H1 (cell line): Measurements from ENCODE around the gene SERPINB6. TPM values are rescaled to one million over a fixed set of nuclear protein-coding genes. Genes with fewer than 3 reads are reported as not detected.

ENCODE experiments used
- CTCF ChIA-PET: fragments of 300-600 bp; sonication (Branson Sonifier 250); formaldehyde crosslinking; loops from one replicate; lab custom pipeline; 2021; ENCODE audit not compliant: partially characterized antibody; lab: Charles Lee
- POLR2A ChIA-PET: fragments of 300-600 bp; sonication (Branson Sonifier 250); formaldehyde crosslinking; loops from one replicate; lab custom pipeline; 2021; ENCODE audit warnings: inconsistent platforms; ENCODE audit not compliant: partially characterized antibody; lab: Charles Lee
- DNase-seq, 2 experiments: peaks; one replicate each; pipeline versions ENCODE4 v3.0.0 to v3.0.0-alpha.2; 2010 to 2022; ENCODE audit warnings: low spot score in 2 of 2, low read depth in 1 of 2, mixed read lengths in 1 of 2
- FAIRE-seq: peaks from 2 replicates; lab custom pipeline; 2011; peaks lifted over from hg19 to GRCh38; lab: Jason Lieb, UNC
- H2AFZ ChIP-seq: 2 replicates; pipeline ENCODE4 v1.8.1; 2012; ENCODE audit warnings: low read length, inconsistent platforms
- H2AK5ac ChIP-seq: 2 replicates; pipeline ENCODE4 v1.6.1; 2013; ENCODE audit warnings: low read depth, low read length
- H2BK120ac ChIP-seq: replicated peaks from 2 replicates; pipeline ENCODE3; 2013; ENCODE audit warnings: low read depth, low read length, inconsistent platforms
- H2BK12ac ChIP-seq: 2 replicates; pipeline ENCODE4 v1.6.1; 2013; ENCODE audit warnings: low read depth, low read length
- H2BK15ac ChIP-seq: 2 replicates; pipeline ENCODE4 v1.6.1; 2013; ENCODE audit warnings: low read length
- H2BK20ac ChIP-seq: 2 replicates; pipeline ENCODE4 v1.6.1; 2013; ENCODE audit warnings: low read length
- H2BK5ac ChIP-seq: 2 replicates; pipeline ENCODE4 v1.6.1; 2013; ENCODE audit warnings: low read depth, low read length
- H3K14ac ChIP-seq: 2 replicates; pipeline ENCODE4 v1.6.1; 2013; ENCODE audit warnings: inconsistent platforms; ENCODE audit not compliant: insufficient read length
- H3K18ac ChIP-seq: 2 replicates; pipeline ENCODE4 v1.6.1; 2013; ENCODE audit warnings: low read length; ENCODE audit errors: extremely low read depth
- H3K23ac ChIP-seq: 2 replicates; pipeline ENCODE4 v1.6.1; 2013; ENCODE audit warnings: inconsistent platforms; ENCODE audit not compliant: insufficient read length
- H3K23me2 ChIP-seq: 2 replicates; pipeline ENCODE4 v1.6.1; 2013; ENCODE audit warnings: low read depth, low read length
- H3K27ac ChIP-seq: 2 replicates; pipeline ENCODE4 v1.6.1; 2011; ENCODE audit warnings: low read depth, low read length, inconsistent platforms
- H3K27me3 ChIP-seq, 4 experiments: replicated peaks in 1 of 4; 1 replicate in 1 of 4; 2 replicates in 3 of 4; pipeline versions ENCODE4 v1.6.1 to v1.8.1; 2011 to 2013; ENCODE audit warnings: low read length in 3 of 4, mild to moderate bottlenecking in 3 of 4, inconsistent platforms in 2 of 4, mixed read lengths in 2 of 4, moderate library complexity in 1 of 4; ENCODE audit not compliant: control insufficient read depth in 3 of 4, insufficient read depth in 3 of 4; ENCODE audit errors: extremely low read depth in 1 of 4
- H3K36me3 ChIP-seq, 4 experiments: 2 replicates each; pipeline versions ENCODE4 v1.6.1 to v1.8.1; 2011 to 2013; ENCODE audit warnings: mild to moderate bottlenecking in 4 of 4, low read length in 3 of 4, moderate library complexity in 2 of 4, control low read depth in 1 of 4, inconsistent platforms in 1 of 4; ENCODE audit not compliant: insufficient read depth in 4 of 4, control insufficient read depth in 2 of 4
- H3K4ac ChIP-seq: replicated peaks from 2 replicates; pipeline ENCODE3; 2013; ENCODE audit warnings: low read length, low read depth, mixed read lengths, inconsistent platforms; ENCODE audit not compliant: insufficient read length
- H3K4me1 ChIP-seq, 4 experiments: replicated peaks in 1 of 4; 1 replicate in 1 of 4; 2 replicates in 3 of 4; pipeline versions ENCODE4 v1.6.1 to v1.8.1; 2011 to 2013; ENCODE audit warnings: low read length in 3 of 4, inconsistent platforms in 2 of 4, mixed read lengths in 1 of 4; ENCODE audit not compliant: insufficient read depth in 4 of 4, control insufficient read depth in 3 of 4
- H3K4me2 ChIP-seq, 2 experiments: 2 replicates each; pipeline versions ENCODE4 v1.6.1 to v1.8.1; 2011 to 2013; ENCODE audit warnings: low read depth in 2 of 2, low read length in 2 of 2, control low read depth in 1 of 2, inconsistent platforms in 1 of 2, mild to moderate bottlenecking in 1 of 2; ENCODE audit not compliant: insufficient read depth in 1 of 2
- H3K4me3 ChIP-seq, 4 experiments: fragments of 200-600, 300-600 bp in 1 of 4; sonication (generic), shearing (Covaris generic), sonication (Bioruptor Twin) in 1 of 4; 2 replicates each; pipeline versions ENCODE4 v1.5.1 to v1.8.1; 2011 to 2016; ENCODE audit warnings: low read length in 4 of 4, low read depth in 3 of 4, control low read depth in 2 of 4, inconsistent platforms in 2 of 4, mild to moderate bottlenecking in 2 of 4, mixed read lengths in 1 of 4, moderate library complexity in 1 of 4; ENCODE audit not compliant: insufficient read depth in 2 of 4; ENCODE audit errors: extremely low read depth in 1 of 4
- H3K56ac ChIP-seq: replicated peaks from 2 replicates; pipeline ENCODE3; 2013; ENCODE audit warnings: low read depth, mild to moderate bottlenecking, mixed read lengths, low read length, inconsistent platforms; ENCODE audit not compliant: insufficient read length
- H3K79me1 ChIP-seq: 2 replicates; pipeline ENCODE4 v1.6.1; 2013; ENCODE audit warnings: low read depth, low read length, control low read depth
- H3K79me2 ChIP-seq, 2 experiments: 2 replicates each; pipeline versions ENCODE4 v1.6.1 to v1.8.1; 2012 to 2013; ENCODE audit warnings: low read length in 2 of 2, mild to moderate bottlenecking in 2 of 2, inconsistent platforms in 1 of 2; ENCODE audit not compliant: insufficient read depth in 2 of 2, control insufficient read depth in 1 of 2
- H3K9ac ChIP-seq, 4 experiments: replicated peaks in 1 of 4; 1 replicate in 1 of 4; 2 replicates in 3 of 4; pipeline versions ENCODE4 v1.6.1 to v1.8.1; 2011 to 2013; ENCODE audit warnings: low read depth in 3 of 4, low read length in 3 of 4, control low read depth in 2 of 4, mild to moderate bottlenecking in 2 of 4, moderate library complexity in 2 of 4, inconsistent platforms in 1 of 4; ENCODE audit errors: extremely low read depth in 1 of 4
- H3K9me3 ChIP-seq, 2 experiments: 2 replicates each; pipeline versions ENCODE4 v1.6.1 to v1.8.1; 2012 to 2013; ENCODE audit warnings: mild to moderate bottlenecking in 2 of 2, moderate library complexity in 2 of 2, control low read depth in 1 of 2, inconsistent platforms in 1 of 2, low read depth in 1 of 2, low read length in 1 of 2, mixed read lengths in 1 of 2; ENCODE audit not compliant: insufficient read depth in 2 of 2
- H4K20me1 ChIP-seq, 2 experiments: replicated peaks in 1 of 2; 2 replicates each; pipeline versions ENCODE3 to v1.8.1; 2011 to 2013; ENCODE audit warnings: inconsistent platforms in 2 of 2, low read length in 2 of 2, mild to moderate bottlenecking in 1 of 2; ENCODE audit not compliant: insufficient read depth in 2 of 2, control insufficient read depth in 1 of 2
- H4K5ac ChIP-seq: 2 replicates; pipeline ENCODE4 v1.6.1; 2013; ENCODE audit warnings: low read length, low read depth, mixed read lengths, inconsistent platforms; ENCODE audit not compliant: insufficient read length
- H4K8ac ChIP-seq: 2 replicates; pipeline ENCODE4 v1.8.0; 2013; ENCODE audit warnings: mild to moderate bottlenecking, moderate library complexity, low read length, inconsistent platforms; ENCODE audit not compliant: insufficient read depth; ENCODE audit errors: extremely low read depth
- H4K91ac ChIP-seq: replicated peaks from 2 replicates; pipeline ENCODE3; 2013; ENCODE audit warnings: low read length, mixed read lengths, inconsistent platforms; ENCODE audit not compliant: insufficient read length
- ASH2L ChIP-seq: fragments of 200-600, 300-600 bp; sonication (generic); IDR thresholded peaks from one replicate; pipeline ENCODE4 v1.7.1; 2017; ENCODE audit warnings: low read length
- BACH1 ChIP-seq: IDR thresholded peaks from 2 replicates; pipeline ENCODE4 v1.6.1; 2012; ENCODE audit warnings: low read length, improper control_type of control experiment
- CTCF ChIP-seq, 3 experiments: IDR thresholded peaks; 1 replicate in 2 of 3; 2 replicates in 1 of 3; pipeline versions ENCODE4 v1.5.1 to v1.6.1; 2011; ENCODE audit warnings: low read length in 3 of 3, mild to moderate bottlenecking in 3 of 3, inconsistent platforms in 2 of 3, low read depth in 1 of 3, moderate library complexity in 1 of 3; ENCODE audit not compliant: insufficient read depth in 1 of 3; ENCODE audit errors: control extremely low read depth in 1 of 3
- GTF2F1 ChIP-seq: IDR thresholded peaks from 2 replicates; pipeline ENCODE4 v1.6.1; 2012; ENCODE audit warnings: low read depth, low read length, improper control_type of control experiment, borderline replicate concordance
- KDM1A ChIP-seq: fragments of 200-600, 300-600 bp; sonication (generic); IDR thresholded peaks from 2 replicates; pipeline ENCODE4 v1.7.1; 2016; ENCODE audit warnings: mild to moderate bottlenecking, low read length, borderline replicate concordance
- MAX ChIP-seq: IDR thresholded peaks from 2 replicates; pipeline ENCODE4 v1.6.1; 2012; ENCODE audit warnings: inconsistent platforms
- NRF1 ChIP-seq: IDR thresholded peaks from 2 replicates; pipeline ENCODE4 v1.6.1; 2011; ENCODE audit warnings: mild to moderate bottlenecking, low read depth, low read length, improper control_type of control experiment
- RFX5 ChIP-seq: IDR thresholded peaks from 2 replicates; pipeline ENCODE4 v1.6.1; 2011; ENCODE audit warnings: low read depth, low read length, improper control_type of control experiment, borderline replicate concordance
- SRF ChIP-seq: IDR thresholded peaks from 2 replicates; pipeline ENCODE4 v1.6.1; 2011; ENCODE audit warnings: mild to moderate bottlenecking, low read depth, low read length, moderate library complexity
- WGBS, 2 experiments: shearing (Covaris generic) in 1 of 2; methylation state at CpG; one replicate each; pipeline versions ENCODE4 v1.1.6 to v1.1.7; 2013 to 2015; ENCODE audit warnings: low lambda C conversion rate in 2 of 2, mixed read lengths in 2 of 2, inconsistent platforms in 1 of 2, low coverage in 1 of 2, missing lambda C conversion rate in 1 of 2; ENCODE audit not compliant: insufficient replicate concordance in 2 of 2, insufficient coverage in 1 of 2, insufficient read length in 1 of 2; ENCODE audit errors: extremely low coverage in 1 of 2, missing lambda C conversion rate in 1 of 2; 5-methylcytosine and 5-hydroxymethylcytosine counted together
- polyA plus RNA-seq, 7 experiments: library from polyadenylated mRNA; depleted of rRNA in 3 of 7; stranded (reverse) in 5 of 7; unstranded in 2 of 7; fragments of >200 nt in 5 of 7; fragments of 200-250 nt in 2 of 7; gene quantifications; 1 replicate in 5 of 7; 2 replicates in 1 of 7; 4 replicates in 1 of 7; pipeline versions ENCODE4 v1.2.1 to v1.2.3, GENCODE V29; 2011 to 2013; ENCODE audit warnings: missing spikeins in 2 of 7, mixed read lengths in 2 of 7
- total RNA-seq: library from RNA; stranded (reverse); fragmentation: NEBNext Ultra II Directional; extraction: Animal tissue kit (Norgen Biotek cat#: 25700); gene quantifications from 2 replicates; pipeline ENCODE4 v1.2.1, GENCODE V29; 2021

SERPINB6 gene
- total and polyA plus RNA-seq, 2 of the 8 experiments (the other 6 are each of a cell fraction or from before 2014, with no cell fraction given): 27.2 to 29.4 TPM

- H2AFZ ChIP-seq: no peak overlapping the region; the same call in 1 of the 2 replicates
- no peaks in the 10 kb centered on the region for H3K27me3 ChIP-seq
- peak overlapping the region; percentile 95; the same call in 1 of the 2 replicates for H2BK20ac ChIP-seq
- WGBS, 2 experiments: 81% methylated on average over 4 of the region's 4 CpGs; no CpG with 5 or more reads in 1 of the 2 experiments
- no peak overlapping the region for H4K8ac ChIP-seq
- H3K4ac ChIP-seq: no peak overlapping the region
- no peak overlapping the region for H3K4me2 ChIP-seq
- H3K4me1 ChIP-seq: peaks cover 0 to 19% (median 15%) of the 10 kb centered on the region in 4 experiments; a peak in 5 of 7 replicates
- no peak overlapping the region for H3K23ac ChIP-seq
- no peak overlapping the region for H3K14ac ChIP-seq
- H2BK15ac ChIP-seq: peak overlapping the region; percentile 50; the same call in 1 of the 2 replicates
- peak overlapping the region; percentile 19 for H2BK120ac ChIP-seq
- H3K9ac ChIP-seq: no peak overlapping the region
- no peak overlapping the region for H3K56ac ChIP-seq
- H2BK5ac ChIP-seq: peak overlapping the region; percentile 84; the same call in 1 of the 2 replicates
- ChIA-PET POLR2A (no interaction called here), CTCF (interaction anchor here (0.6 to 1.4 kb wide), 4 partner anchors 10 to 64 kb away, joined by 3 to 6 read pairs (median 3); no protein-coding TSS in a partner anchor)
- no peaks in the 10 kb centered on the region for H3K79me2 ChIP-seq
- peak overlapping the region; percentile 97 for H2AK5ac ChIP-seq
- H4K5ac ChIP-seq: no peak overlapping the region
- no peaks in the 10 kb centered on the region for H3K9me3 ChIP-seq
- H3K27ac ChIP-seq: no peak overlapping the region
- no peaks in the 10 kb centered on the region for H4K20me1 ChIP-seq
- no peak for DNase-seq
- H3K18ac ChIP-seq: peak overlapping the region; percentile 54; the same call in 1 of the 2 replicates
- no peak overlapping the region for H3K4me3 ChIP-seq
- H4K91ac ChIP-seq: peak overlapping the region; percentile 88
- H3K79me1 ChIP-seq: no peaks in the 10 kb centered on the region
- no peaks in the 10 kb centered on the region; the same call in 1 of the 2 replicates for H3K23me2 ChIP-seq
- peak overlapping the region; percentile 69 for H2BK12ac ChIP-seq
- no peak for TF ChIP-seq GTF2F1
- TF ChIP-seq RFX5: no peak
- TF ChIP-seq BACH1: no peak
- TF ChIP-seq NRF1: no peak
- TF ChIP-seq SRF: no peak
- no peak for TF ChIP-seq CTCF (IDR thresholded peaks at IDR 0.05; ENCODE audit: control extremely low read depth in 1 of 3, insufficient read depth in 1 of 3, low read depth in 1 of 3, low read length in 3 of 3)
- no peak for TF ChIP-seq ASH2L
- TF ChIP-seq KDM1A: no peak
- no peak for TF ChIP-seq MAX
- TF ChIP-seq, all 59 proteins: peak for 0
- no peak for FAIRE-seq
- H3K36me3 ChIP-seq: no peaks in the 10 kb centered on the region
Measured at GRCh38 chr6:2909718-2910117, 61.6 kb downstream of the SERPINB6 start.
